GM12874 (cell line): Measurements from ENCODE around the gene PSPN.

Source experiments
- TF ChIP-seq, protein P1 (sequence below): IDR thresholded peaks from 2 replicates; pipeline ENCODE4 v1.5.1; 2011; ENCODE audit warnings: low read depth, mild to moderate bottlenecking, control low read depth, low read length, moderate library complexity; ENCODE audit not compliant: insufficient read depth

PSPN gene, protein sequence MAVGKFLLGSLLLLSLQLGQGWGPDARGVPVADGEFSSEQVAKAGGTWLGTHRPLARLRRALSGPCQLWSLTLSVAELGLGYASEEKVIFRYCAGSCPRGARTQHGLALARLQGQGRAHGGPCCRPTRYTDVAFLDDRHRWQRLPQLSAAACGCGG

DNA sequence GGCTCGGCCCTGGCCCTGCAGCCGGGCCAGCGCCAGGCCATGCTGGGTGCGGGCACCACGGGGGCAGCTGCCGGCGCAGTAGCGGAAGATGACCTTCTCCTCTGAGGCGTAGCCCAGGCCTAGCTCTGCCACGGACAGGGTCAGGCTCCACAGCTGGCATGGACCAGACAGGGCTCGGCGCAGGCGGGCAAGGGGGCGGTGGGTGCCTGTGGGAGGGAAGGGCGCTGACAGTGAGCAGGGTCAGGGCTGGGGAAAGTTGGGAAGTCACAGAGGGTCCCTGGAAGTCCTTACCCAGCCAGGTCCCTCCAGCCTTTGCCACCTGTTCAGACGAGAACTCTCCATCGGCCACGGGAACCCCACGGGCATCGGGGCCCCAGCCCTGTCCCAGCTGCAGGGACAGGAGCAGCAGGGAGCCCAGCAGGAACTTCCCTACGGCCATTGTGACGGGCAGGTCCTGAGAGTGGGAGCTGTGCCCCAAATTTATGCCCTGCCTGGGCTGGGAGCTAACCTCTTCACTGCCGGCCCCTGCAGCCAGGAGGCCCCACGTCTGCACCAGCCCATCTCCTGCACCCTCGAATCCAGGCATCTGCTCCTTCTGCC lies at the start of gene PSPN:
PSPN (minus strand) TSS at position 523 of the 600 bp plus-strand sequence; CDS start at position 439, 84 bp downstream.
- TF ChIP-seq, protein P1, sequence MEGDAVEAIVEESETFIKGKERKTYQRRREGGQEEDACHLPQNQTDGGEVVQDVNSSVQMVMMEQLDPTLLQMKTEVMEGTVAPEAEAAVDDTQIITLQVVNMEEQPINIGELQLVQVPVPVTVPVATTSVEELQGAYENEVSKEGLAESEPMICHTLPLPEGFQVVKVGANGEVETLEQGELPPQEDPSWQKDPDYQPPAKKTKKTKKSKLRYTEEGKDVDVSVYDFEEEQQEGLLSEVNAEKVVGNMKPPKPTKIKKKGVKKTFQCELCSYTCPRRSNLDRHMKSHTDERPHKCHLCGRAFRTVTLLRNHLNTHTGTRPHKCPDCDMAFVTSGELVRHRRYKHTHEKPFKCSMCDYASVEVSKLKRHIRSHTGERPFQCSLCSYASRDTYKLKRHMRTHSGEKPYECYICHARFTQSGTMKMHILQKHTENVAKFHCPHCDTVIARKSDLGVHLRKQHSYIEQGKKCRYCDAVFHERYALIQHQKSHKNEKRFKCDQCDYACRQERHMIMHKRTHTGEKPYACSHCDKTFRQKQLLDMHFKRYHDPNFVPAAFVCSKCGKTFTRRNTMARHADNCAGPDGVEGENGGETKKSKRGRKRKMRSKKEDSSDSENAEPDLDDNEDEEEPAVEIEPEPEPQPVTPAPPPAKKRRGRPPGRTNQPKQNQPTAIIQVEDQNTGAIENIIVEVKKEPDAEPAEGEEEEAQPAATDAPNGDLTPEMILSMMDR, result no peak

DNA sequence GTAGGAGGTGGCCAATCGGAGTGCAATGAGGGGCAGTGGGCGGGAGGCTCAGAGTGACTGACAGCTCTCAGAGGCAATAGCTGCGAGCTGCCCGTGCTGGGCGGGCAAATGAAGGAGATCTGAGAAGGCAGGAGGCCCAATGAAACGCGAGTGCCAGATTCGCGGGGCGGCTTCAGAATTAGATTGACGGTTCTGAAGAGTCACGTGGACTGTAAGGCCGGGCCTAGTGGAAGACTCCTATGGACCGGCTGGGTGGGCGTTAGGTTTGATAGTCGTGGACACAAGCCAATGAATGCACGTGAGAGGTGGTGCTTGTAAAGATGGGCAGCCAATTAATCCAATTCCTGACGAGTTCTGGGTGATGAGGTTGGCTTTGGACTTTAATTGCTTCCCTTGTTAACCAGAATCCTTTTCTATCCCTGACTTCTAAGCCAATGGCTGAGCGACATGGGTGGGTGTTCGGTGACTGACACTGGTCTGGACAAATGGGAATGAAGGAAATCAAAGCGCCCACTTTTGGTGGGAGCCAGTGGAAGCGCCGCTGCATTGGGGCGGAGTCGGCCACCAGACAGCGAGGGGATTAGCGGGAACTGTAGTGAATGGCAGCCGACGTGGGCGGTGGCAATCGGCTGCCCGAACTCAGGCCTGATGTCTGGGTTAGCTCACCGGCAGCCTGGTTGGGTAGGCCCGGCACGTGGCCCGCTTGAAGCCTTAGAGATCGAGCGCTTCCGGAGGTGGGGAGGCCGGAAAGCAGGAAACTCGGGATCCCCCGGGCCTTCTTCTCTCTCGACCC lies 49.4 kb upstream of the PSPN start:
- TF ChIP-seq, protein P1, result no peak

DNA sequence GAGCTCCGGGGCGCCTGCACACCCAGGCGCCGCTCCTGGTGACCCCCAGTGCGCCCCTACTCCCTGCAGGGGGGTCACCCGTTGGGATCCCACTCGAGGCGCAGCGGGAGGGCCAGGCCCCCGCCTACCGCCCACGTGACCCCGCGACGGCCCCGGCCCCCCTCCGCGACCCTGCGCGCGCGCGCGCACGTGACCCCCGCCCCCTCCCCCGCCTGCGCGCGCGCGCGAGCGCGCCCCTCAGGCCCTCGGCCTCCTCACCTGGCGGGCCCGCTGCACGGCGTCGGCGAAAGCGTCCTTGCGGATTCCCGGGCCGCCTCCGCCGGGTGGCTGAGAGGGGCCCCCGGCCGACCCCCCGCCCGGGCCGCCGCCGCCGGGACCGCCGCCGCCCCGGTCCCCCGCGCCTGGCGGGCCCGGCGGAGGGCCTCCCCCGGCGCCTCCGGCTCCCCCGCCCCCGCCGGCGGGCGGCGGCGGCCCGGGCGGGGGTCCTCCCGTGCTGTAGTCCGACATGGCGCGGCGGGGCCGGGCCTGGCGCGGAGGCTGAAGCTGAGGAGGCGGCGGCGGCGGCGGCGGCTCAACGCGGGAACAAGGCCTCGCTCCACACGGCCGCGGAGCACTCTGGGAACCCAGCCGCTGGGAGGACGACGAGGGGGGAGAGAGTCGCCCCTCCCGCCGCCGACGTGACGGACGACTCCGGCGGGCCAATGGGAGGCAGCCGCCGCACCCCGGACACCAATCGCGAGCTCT lies 48.6 kb upstream of the PSPN start, which contains the start of gene KHSRP:
KHSRP (minus strand) TSS at position 617 of the 744 bp plus-strand sequence; CDS start at position 507, 110 bp downstream.
- TF ChIP-seq, protein P1, result no peak

DNA sequence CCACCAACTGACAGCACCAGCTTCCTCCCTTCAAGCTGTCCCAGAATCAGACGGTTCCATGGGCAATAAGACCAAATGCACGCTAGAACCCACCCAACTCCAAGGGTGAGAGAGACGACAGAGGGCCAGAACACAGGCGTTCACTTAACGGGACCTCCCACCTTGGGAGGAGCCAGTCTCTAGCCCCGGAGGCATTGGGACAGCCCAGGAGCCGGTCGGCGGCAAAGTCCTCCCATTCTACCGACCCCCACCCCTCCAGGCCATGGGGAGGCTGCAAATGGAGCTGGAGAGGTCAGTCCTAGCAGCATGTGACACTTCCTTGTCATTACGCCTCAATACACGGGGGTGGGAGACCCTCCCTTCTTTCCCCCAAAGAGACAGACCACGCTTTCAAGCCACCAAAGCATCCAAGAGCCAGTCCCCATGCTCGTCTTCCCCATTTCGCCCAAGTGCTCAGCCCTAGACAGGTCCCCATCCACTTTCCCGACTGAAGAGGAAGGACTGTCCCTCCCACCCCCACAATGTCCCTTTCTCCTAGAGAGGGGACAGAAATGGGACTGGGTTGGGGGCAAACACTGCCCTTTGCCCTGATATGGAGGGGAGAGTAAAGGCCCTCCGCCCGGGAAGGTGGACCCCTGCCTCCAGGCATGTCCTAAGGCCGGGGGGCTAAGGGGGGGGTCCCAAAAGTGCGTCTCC lies 47.9 kb upstream of the PSPN start:
- TF ChIP-seq, protein P1, result no peak

DNA sequence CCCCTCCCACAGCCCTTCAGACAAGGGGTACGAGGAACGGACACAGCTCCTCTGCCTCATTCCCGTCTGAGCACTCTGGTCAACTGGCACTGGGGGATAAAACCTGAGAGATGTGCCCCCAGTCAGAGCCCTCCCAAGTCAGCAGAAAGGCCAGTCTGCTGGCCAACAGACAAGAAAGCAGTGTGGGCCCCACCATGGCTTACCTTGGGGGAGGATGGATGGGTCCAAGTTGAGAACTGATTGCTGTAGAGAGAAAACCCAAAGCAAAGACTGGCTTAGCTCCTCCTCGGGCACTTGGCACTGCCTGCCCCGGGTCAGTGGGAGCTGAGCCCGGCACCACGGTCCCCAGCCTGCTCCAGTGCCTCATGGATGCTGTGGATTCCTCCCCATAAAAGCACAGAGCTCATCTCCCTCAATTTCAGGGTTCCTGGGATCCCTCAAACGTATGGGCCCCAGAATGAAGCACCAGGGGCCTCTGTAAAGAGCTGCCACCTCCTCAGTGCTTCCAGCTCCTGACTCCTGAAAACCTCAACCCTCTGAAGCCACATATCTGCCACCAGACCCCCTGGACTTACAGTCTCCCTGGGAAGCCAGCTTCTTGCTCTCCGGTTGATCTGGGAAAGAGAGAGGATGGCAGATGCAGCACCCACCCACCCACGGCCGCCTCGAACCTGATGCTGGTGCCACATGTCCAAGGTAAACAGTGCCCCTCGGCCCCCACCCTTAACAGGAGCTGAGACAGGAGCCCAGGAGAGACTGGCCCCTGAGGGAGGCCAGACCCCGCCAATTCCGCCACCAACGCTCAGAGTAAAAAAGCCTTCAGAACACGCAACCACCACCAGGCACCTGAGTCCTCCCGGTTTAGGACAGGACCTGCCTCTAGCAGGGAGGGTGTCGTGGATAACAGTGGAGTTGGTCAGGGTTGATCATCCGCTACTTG lies 45.6 kb upstream of the PSPN start:
- TF ChIP-seq, protein P1, result no peak

DNA sequence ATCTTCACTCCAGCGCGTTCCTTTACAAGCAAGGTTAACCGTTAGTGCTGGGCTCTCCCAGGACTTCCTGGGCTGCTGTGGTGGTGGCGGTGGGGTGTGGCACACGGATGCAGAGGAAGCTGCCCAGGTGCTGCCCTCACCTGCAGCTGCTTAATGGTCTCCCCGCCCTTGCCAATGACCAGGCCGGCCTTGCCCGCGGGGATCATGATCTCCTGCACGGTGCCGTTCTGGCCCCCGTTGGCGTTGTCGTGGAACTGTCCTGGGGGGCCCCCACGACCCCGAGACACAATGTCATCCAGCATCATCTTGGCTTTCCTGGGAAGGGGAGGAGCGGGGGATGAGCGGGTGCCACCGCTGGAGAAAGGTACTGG lies 42.8 kb upstream of the PSPN start:
- TF ChIP-seq, protein P1, result no peak
